NK-92 treated with Interleukin-12 subunit alpha and Interleukin-12 subunit beta, amount 100 ng/mL, for 24 hours (cell line): ENCODE measurements around the gene PTCD3.

ENCODE experiments used
- DNase-seq: peaks from one replicate; lab custom pipeline; 2025; lab: John Stamatoyannopoulos, UW

Gene PTCD3

DNA sequence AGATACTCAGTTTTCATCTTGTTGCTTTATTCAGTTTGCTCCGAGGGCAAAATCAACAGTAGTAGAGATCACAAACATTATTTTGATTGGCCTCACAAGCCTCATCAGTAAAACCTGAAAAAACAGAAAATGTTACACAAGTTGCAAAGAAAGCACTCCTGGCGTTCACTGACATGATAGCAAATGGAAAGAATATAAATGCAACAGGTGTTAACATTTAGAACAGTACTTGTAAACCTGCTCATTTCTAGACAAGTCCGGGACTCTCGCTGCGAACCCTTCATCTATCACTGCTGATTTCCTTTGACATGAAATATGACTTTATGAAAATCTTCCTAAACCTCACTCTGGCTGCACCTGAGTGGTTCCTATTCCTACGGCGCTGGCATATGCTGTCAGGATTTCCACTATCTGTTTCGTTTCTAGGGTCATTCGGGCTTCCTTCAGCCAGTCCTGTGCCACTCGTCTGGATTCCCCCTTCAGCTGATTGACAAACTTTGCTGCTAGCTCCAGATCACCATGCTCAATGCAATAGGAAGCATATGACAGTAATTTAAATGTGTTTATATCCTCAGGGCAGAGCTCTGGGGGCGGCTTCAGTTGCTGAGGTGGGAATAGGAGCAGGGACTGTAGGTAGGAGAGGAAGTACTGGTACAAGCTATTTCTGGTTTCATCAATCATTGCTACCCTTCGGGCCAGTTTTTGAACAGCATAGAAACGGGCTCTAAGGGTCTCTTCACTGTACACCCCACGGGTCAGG is 38.1 kb downstream of the PTCD3 start:
- DNase-seq: no peak

DNA sequence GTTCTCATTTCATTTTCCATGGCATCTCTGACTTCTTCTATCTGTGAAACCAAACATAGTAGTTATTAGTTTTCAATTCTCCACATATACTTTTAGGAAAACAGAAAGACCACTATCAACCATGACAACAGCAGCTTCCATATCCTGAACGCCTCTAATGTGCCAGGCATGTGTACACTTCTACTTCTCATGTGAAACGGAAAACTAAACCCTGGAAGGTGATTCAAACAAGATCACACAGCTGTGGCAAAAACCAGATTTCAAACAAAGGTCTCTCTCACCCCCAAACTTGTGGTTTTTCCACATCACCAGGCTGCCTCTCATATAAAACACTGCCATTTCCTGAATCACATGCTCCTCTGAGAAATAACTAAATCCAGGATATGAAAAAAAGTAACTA is 41.8 kb downstream of the PTCD3 start:
- no peak for DNase-seq

- no peak for DNase-seq
These were observed 44.5 kb downstream of the PTCD3 start for GRCh38 chr2:86150502-86150901.

GRCh38 chr2:86157009-86157556 is 51.0 kb downstream of the PTCD3 start:
- DNase-seq: no peak

DNA sequence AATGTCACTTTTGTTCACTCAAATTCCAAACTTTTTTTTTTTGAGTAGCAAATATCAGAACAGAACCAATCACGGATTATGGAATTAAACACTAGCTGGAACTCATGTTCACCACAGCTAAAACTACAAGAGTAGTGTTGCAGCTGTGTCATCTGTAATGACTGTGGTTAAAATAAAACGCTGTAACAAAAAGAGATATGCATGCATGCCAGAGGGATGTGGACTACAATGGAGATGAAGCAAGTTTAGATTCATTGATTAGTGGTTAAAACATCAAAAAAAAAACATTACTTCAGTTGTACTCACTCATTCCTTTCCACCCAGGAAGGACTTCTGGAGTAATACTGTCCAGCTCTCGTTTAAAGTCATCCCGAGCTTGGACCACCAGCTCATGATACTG is 52.3 kb downstream of the PTCD3 start:
- DNase-seq: no peak

GRCh38 chr2:86160156-86160952 is 54.3 kb downstream of the PTCD3 start:
- no peak for DNase-seq

GRCh38 chr2:86170449-86170848 is 64.4 kb downstream of the PTCD3 start:
- DNase-seq: no peak

- DNase-seq: no peak
These were observed 65.3 kb downstream of the PTCD3 start for GRCh38 chr2:86171295-86171694.

GRCh38 chr2:86172610-86173009 is 66.6 kb downstream of the PTCD3 start:
- DNase-seq: no peak

DNA sequence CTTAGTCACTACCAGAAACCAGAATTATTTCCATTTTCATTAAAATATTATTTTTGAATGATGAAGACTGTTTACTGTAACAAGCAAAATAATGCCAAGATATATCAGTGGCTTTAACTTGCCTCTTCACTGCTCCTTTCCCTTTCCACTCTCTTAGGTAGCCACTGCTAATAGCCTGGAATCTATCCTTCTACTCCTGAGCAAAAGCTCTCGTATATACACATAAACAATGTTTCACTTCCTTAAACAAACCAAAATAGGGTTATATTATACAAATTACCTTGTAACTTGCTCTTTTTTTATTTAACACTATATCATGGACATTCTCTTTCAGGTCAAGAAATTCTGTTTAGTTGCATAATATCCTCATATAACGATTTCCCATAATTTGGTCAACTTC is 68.4 kb downstream of the PTCD3 start:
- DNase-seq: no peak

DNA sequence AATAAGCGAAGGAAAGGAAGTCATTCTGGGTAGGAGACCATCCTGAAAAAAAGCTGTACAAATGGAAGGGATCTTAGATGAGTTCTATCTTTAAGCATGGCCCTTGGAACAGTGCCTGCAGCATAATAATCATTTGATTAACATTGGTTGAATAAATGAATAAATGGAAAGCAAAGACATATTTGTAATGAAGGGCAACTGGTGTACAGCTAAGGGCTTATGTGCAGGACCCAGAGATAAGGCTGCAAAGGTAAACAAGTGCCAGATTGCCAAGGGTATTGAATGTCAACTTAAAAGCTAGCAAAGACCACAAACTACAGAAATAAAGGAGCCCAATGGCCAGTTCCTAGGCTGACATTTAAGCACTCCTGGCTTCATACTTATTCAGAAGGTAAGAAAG is 69.8 kb downstream of the PTCD3 start:
- DNase-seq: no peak

DNA sequence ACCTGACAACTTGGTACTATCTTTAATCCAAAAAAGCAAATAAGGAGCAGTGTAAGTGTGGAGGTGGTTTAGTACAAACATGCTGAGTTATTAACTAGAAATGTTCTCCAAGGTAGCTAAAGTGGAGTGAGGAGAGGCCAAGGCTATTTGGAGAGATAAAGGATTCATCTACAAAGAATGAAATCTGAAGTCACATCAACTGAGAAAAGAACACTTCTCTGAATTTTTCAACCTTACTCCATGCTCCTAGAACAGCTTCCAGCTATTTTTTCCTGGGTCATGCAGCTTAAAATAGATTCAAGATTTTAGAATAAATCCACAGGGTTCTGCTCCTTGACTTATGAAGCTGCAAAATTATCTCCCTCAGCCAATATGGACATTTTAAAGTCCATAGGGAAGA is 70.6 kb downstream of the PTCD3 start:
- DNase-seq: no peak

- no peak for DNase-seq
These were observed 79.6 kb downstream of the PTCD3 start for GRCh38 chr2:86185517-86186212.

DNA sequence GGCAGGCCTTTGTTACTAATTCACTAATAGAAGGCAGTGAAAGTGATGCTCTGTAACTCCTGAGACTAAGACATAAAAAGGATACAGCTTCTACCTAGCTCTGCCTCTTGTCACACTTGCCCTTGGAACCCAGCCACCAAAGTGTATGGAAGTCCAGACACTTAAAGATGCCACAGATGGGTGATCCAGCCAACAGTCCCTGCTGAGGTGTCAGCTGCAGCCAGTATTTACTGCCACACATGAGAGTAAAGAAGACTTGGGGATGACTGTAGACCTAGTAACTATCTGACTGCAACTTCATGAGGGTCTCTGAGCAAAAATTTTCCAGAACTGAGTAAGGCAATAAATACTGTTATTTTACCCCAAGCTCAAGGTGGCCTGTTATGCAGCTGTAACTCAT is 80.4 kb downstream of the PTCD3 start:
- DNase-seq: no peak

GRCh38 chr2:86189782-86190416 is 83.9 kb downstream of the PTCD3 start:
- no peak for DNase-seq
